ENCODE measurements around the gene MOV10L1.

- TF ChIP-seq EZH2 (IDR thresholded peaks at IDR 0.05; ENCODE audit: low read depth, unreplicated experiment), result no peak
- TF ChIP-seq CTCF (conservative IDR thresholded peaks at IDR 0.05; ENCODE audit: low read depth in 2 of 2), result no peak
- no peak for TF ChIP-seq POLR2AphosphoS5 (IDR thresholded peaks at IDR 0.05; ENCODE audit: low read depth)
- no peak for TF ChIP-seq ZNF462 (CRISPR knock-in tag; IDR thresholded peaks at IDR 0.05)
- no peak for TF ChIP-seq EZH2phosphoT487 (IDR thresholded peaks at IDR 0.05; ENCODE audit: unreplicated experiment)
- TF ChIP-seq ZNF331 (CRISPR knock-in tag; IDR thresholded peaks at IDR 0.05; ENCODE audit: low read depth), result no peak
- no peak for TF ChIP-seq CREB1 (CRISPR knock-in tag; IDR thresholded peaks at IDR 0.05; ENCODE audit: low read depth)
- TF ChIP-seq REST (IDR thresholded peaks at IDR 0.05; ENCODE audit: unreplicated experiment), result no peak
- no peak for TF ChIP-seq ZNF114 (CRISPR knock-in tag; IDR thresholded peaks at IDR 0.05)
- no peak for TF ChIP-seq ETS1 (IDR thresholded peaks at IDR 0.05)
- no peak for TF ChIP-seq STAT1 (IDR thresholded peaks at IDR 0.05; ENCODE audit: unreplicated experiment)
- TF ChIP-seq NANOG (IDR thresholded peaks at IDR 0.05; ENCODE audit: borderline replicate concordance), result no peak
These were observed 43.1 kb upstream of the MOV10L1 start for GRCh38 chr22:50046481-50047245.

Measured in GM23338 (cell line).